ENCODE data around the gene OR4L1.

DNA sequence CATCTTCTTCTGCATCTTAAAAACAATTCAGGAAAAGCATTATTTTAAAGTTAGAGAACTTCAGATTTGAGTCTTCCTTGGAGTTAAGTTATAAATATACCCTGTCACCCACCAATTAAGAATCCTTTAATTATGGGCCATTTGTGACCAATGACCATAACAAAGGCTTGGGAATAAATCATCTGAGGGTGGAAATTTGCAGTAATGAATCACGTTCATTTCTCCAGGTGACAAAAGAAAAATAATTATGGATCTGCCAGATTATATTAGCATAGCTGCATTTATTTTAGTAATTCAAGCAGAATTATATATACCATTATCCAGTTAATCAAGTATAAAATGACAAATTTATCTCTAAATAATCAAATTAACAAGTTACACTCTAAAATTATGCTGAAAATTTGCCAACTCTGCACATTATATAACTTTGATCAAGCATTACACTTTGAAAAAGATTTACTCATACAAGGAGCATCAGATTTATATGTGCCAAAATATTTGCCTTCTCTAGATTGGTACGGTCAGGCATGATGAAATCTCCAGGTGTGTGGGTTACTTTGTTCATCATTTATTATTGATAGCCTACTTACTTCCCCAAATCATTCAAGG, 40.5 kb upstream of the OR4L1 start, which contains the start of gene OR4K14:
- TF ChIP-seq CTCF (IDR thresholded peaks at IDR 0.05; ENCODE audit: low read depth, low read length, missing input control) (no peak), FOXA1 (IDR thresholded peaks at IDR 0.05) (no peak), MAX (IDR thresholded peaks at IDR 0.05) (no peak), TAF1 (conservative IDR thresholded peaks at IDR 0.05) (no peak), JUND (IDR thresholded peaks at IDR 0.05) (no peak), RAD21 (IDR thresholded peaks at IDR 0.05) (no peak), REST (IDR thresholded peaks at IDR 0.05) (no peak), YY1 (IDR thresholded peaks at IDR 0.05) (no peak)

Data from liver (tissue), 3 donors.